Iris pigment epithelial cell (primary cell): ENCODE results near the gene NAP1L1.

Source experiments
- DNase-seq: peaks from one replicate; pipeline ENCODE4 v3.0.0-alpha.2; 2011; ENCODE audit warnings: low read depth

The NAP1L1 gene, protein sequence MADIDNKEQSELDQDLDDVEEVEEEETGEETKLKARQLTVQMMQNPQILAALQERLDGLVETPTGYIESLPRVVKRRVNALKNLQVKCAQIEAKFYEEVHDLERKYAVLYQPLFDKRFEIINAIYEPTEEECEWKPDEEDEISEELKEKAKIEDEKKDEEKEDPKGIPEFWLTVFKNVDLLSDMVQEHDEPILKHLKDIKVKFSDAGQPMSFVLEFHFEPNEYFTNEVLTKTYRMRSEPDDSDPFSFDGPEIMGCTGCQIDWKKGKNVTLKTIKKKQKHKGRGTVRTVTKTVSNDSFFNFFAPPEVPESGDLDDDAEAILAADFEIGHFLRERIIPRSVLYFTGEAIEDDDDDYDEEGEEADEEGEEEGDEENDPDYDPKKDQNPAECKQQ

GRCh38 chr12:76083904-76084862 is at the start of gene NAP1L1:
TSS of gene NAP1L1 (minus strand) at chr12:76084685. CDS start at chr12:76074219, 10,466 bp downstream.
- DNase-seq = peak; percentile 99

GRCh38 chr12:76127588-76127987 is 43.1 kb upstream of the NAP1L1 start:
- DNase-seq = no peak

DNA sequence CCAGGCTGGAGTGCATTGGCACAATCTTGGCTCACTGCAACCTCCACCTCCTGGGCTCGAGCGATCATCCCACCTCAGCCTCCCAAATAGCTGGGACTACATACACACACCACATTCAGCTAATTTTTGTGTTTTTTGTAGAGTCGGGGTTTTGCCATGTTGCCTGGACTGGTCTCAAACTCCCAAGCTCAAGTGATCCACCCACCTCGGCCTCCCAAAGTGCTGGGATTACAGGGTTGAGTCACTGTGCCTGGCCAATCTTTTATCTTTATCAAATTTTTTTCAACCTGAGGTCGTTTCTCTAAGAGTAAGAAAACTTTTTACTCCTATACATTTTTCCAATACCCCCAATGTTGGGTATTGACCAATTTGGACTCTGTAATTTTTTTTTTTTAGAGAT is 40.0 kb upstream of the NAP1L1 start:
- DNase-seq = peak; percentile 20

GRCh38 chr12:76123259-76124212 is 39.1 kb upstream of the NAP1L1 start:
- peak; percentile 45 for DNase-seq

GRCh38 chr12:76119887-76120286 is 35.4 kb upstream of the NAP1L1 start:
- DNase-seq = no peak

DNA sequence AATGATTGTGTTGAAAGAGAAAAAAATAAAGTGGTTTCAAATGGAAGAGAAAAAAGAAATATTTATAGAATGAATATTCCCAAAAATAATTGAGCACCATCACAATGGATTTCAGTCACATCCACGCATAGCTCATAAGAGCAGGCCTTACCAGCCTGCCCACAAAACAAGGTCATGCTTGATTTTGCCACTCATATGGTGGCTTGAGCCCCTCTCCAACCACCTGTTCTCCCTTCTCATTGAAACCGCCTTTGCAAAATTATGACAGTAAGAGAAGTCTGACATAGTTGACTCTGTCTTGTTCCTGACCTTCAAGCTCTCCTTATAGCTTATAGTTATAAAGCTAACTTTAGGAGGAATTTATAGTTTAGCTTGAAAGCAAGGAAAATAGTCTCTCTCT is 33.3 kb upstream of the NAP1L1 start:
- no peak for DNase-seq

DNA sequence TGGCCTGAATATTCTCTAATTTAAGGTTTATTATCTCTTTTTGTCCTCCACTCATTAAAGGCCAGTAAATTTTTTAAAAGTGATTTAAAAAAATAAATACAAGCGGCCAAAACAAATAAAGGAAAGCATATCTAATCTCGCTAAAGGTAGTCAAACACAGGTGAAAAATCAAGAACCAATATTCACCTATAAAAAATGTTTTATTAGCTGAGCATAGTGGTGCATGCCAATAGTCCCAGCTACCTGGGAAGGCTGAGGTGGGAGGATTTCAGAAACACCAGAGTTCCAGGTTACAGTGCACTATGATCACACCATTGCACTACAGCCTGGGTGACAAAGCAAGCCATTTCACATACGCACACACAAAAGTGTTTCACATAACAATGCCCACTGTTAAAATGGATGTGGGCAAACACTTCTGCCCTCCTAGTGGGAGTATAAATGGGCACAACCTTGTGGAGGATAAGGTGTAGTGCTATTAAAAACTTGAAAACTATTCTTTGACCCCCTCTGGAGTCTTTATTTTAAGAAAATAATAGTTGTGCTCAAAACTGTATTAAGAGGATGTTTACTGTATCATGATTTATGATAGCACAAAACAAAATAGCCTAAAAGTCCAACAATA is 32.7 kb upstream of the NAP1L1 start:
- DNase-seq = no peak

GRCh38 chr12:76113800-76114757 is 29.6 kb upstream of the NAP1L1 start:
- no peak for DNase-seq

GRCh38 chr12:76111209-76111749 is 26.8 kb upstream of the NAP1L1 start:
- no peak for DNase-seq

DNA sequence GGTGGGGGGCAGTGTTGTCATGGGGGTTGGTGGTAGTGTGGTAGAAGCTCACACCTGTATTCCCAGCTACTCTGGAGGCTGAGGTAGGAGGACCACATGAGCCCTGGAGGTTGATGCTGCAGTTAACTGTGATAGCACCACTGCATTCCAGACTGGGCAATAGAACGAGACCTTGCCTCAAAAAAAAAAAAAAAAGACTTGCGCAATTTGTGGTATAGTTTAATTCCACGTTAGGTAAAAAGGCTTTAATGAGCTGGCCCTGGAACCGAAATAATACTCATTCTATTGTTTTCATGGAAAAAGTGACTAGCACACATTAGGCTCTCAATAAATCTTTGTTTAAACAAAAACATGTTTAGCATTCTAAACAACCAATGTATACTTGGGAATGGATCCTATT is 25.4 kb upstream of the NAP1L1 start:
- DNase-seq = peak; percentile 29

- DNase-seq = no peak
Measured at GRCh38 chr12:76108356-76108755, 23.9 kb upstream of the NAP1L1 start.

DNA sequence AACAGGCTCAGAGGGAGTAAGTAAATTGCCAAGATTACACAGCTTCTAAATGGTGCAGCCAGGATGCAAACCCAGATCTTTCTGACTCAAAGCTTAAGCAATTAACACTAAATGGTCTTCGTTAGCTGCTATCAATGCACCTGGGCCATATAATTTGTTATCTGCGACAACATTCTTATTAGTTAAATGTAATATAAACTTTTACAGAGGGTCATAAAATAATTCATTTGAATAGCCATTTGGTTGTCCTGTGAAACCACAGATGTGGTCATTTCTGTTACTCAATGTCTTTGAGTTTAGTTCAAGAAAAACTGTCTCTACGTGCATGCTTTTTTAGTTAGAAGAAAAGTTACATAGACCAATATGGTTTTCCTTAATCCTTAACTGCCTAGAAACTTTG is 22.1 kb upstream of the NAP1L1 start:
- DNase-seq = no peak

GRCh38 chr12:76103958-76104357 is 19.5 kb upstream of the NAP1L1 start:
- no peak for DNase-seq

DNA sequence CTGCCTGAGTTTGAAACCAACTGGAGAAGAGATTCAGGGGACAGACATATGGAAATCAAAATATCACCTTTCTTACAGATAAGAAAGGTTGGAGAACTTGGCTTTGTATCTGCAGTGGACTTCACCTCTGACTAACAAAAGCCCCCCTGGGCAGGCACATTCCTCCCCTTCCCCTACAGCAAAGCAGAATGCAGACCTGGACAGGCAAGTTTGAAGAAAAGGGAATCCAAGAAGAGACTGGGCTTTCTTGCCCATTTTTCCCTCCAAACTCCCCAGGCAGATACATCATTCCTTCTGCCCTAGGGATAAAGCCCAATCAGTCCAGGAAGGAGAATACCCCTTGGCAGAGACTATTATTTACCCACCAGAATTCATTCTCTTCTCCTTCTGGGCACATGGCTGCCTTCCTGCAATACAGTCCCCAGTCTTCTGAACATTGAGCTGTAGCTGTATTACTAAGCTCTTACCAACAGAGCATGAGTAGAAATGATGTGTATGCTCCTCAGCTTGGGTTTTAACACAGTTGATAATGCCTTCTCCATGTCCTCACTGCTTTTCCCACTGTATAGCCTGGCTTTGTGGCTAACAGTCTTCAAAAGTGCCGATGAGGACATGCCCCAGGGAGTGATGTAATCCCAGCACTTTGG is 17.4 kb upstream of the NAP1L1 start:
- no peak for DNase-seq

GRCh38 chr12:76096079-76096646 is 11.7 kb upstream of the NAP1L1 start:
- DNase-seq = no peak

DNA sequence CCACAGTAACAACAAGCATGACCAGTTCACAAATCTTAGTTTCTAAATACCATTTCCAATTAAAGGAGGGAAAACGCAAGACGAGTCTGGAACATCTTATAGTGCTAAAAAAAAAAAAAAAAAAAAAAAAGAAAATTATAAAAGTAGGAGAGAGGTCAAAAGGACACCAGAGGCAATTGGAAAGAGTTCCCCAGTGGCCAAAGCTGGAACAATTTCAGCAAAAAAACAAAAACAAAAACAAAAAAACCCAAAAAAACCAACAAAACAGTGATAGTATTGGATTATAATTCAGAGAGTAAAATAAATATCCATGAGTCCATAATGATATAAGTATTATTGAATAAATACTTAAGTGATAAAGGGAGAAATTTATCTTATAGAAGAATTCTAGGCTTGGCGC is 10.3 kb upstream of the NAP1L1 start:
- no peak for DNase-seq

- no peak for DNase-seq
Measured at GRCh38 chr12:76091246-76091754, 6.8 kb upstream of the NAP1L1 start.

DNA sequence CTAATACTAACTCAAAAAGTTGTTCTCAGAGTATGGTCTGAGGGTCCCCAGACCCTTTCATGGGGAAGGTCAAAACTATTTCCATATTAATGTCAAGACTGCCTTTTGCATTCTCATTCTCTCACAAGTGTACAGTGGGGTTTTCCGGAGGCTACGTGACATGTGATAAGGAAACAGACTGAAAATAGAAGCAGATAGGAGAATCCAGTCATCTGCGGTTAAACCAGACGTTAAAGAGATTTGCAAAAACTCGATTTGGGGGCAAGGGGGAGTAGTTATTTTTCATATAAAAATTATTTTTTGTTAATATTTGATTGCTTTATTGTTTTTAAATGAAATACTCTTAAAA is 1.0 kb upstream of the NAP1L1 start:
- DNase-seq = peak; percentile 77
